AML-193 (cell line): ENCODE results near the gene TRDMT1.

Experiments
- DNase-seq, 2 experiments: peaks; one replicate each; lab custom pipeline; 2025; lab: John Stamatoyannopoulos, UW

The TRDMT1 gene

GRCh38 chr10:17200912-17201793 is at the start of gene TRDMT1:
Gene TRDMT1 (minus strand): TSS chr10:17201672. CDS start chr10:17201634, 38 bp downstream.
- peak; percentile 61 to 74 for DNase-seq

DNA sequence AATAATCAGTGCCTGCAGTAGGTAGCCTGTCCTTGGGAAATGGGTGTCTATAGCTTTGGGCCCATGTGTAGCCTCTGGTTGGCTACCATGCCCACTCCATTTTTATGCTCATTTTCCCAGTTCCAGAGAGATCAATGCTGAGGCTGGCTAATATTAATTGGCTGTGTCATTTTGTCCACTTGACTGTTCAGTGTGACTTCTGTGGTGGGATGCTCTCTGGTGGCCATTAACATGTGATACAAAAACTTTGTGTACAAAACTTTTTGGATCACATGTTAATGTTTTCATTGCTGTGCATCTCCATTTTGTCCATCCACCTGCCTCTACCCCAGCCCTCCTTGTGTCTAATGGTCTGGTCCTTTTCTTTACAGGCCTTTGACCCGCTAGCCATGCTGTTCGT is 49.3 kb upstream of the TRDMT1 start:
- DNase-seq = peak in 1 of 2 experiments; percentile 8

GRCh38 chr10:17249820-17250219 is 48.3 kb upstream of the TRDMT1 start:
- peak; percentile 3 to 24 for DNase-seq

DNA sequence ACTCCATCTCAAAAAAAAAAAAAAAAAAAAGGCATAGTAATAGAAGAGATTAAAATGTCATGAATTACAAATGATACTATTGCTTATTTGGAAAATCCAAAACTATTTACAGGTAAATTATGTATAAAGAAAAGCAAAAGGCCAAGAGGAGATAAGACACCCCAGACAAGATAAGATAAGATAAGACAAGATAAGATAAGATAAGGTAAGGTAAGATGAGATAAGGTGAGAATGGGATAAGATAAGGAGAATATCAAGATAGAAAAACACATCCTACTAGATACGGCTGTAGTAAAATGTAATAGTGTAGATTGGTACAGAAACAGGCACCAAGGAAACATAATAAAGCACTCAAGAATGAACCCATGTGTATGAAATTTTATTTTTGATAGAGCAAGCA is 47.5 kb upstream of the TRDMT1 start:
- DNase-seq = no peak

GRCh38 chr10:17247210-17247609 is 45.7 kb upstream of the TRDMT1 start:
- no peak for DNase-seq

DNA sequence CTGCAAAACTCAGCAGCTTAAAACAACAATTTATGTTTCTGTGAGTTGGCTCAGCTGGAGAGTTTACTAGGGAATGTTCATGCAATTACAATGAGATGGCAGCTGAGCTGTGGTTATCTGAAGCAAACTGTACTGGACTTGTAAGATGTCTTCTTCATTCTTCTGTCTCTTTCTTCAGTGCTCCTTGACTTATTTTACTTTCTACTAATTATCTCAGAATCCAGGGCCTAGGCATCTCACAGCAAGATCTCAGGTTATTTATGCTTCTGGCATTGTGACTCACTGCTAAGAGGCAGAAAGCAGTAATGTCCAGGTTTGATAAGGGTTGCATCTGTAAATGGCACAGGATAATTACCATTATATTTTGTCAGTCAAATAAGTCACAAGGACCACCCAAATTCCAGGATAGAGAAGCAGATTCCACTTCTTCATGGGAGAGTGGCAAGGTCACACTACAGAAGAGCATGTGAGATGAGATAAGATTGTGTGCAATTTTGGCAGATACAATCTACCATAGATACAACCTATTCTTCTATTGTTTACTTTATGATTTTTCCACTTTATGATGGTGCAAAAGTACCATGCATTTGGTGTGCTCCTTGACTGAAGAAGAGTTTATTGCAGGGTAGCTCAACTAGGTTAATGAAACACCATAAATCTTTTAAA is 43.4 kb upstream of the TRDMT1 start:
- no peak for DNase-seq

GRCh38 chr10:17241611-17242333 is 40.3 kb upstream of the TRDMT1 start:
- no peak for DNase-seq

GRCh38 chr10:17240616-17241015 is 39.1 kb upstream of the TRDMT1 start:
- no peak for DNase-seq

DNA sequence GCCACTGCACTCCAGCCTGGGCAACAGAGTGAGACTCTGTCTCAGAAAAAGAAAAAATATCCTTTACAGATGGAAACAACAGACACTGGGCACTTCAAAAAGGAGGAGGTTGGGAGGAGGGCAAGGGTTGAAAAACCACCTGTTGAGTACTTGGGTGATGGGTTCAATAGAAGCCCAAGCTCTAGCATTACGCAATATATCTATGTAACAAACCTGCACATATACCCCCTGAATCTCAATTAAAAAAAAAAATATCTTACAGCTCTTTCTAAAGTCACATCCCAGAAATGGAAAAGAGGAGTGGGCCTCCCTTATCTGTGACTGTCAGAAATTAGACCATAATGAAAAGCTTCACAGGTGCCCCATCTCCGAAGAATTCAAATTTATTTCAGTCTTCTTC is 38.6 kb upstream of the TRDMT1 start:
- DNase-seq = no peak

DNA sequence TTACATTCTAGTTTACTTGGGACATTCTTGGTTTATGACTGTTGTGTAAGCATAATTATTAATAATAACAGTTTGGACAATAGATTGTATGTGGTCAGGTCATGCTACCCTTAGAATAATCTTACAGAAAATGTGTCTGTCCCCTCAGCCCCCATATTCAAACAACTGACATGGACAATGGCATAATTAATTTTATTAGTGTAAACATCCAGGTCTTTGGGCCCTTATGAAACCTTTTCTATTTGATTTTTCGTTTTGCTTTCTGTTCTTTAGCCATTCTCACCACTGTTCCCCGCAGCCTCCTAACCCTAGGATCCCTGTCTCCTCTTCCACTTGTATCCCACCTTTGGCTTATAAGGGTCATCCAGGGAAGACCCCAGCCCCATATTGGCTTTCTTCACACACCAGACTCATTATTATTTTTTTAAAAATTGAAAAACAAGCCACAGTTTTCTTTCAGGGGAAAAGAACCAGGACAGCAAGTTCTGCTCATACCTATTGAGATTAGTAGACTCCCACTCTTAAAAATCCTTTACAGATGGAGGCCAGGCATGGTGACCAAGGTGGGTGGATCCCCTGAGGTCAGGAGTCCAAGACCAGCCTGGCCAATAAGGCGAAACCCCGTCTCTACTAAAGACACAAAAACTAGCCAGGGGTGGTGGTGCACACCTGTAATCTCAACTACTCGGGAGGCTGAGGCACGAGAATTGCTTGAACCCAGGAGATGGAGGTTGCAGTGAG is 38.0 kb upstream of the TRDMT1 start:
- no peak for DNase-seq

DNA sequence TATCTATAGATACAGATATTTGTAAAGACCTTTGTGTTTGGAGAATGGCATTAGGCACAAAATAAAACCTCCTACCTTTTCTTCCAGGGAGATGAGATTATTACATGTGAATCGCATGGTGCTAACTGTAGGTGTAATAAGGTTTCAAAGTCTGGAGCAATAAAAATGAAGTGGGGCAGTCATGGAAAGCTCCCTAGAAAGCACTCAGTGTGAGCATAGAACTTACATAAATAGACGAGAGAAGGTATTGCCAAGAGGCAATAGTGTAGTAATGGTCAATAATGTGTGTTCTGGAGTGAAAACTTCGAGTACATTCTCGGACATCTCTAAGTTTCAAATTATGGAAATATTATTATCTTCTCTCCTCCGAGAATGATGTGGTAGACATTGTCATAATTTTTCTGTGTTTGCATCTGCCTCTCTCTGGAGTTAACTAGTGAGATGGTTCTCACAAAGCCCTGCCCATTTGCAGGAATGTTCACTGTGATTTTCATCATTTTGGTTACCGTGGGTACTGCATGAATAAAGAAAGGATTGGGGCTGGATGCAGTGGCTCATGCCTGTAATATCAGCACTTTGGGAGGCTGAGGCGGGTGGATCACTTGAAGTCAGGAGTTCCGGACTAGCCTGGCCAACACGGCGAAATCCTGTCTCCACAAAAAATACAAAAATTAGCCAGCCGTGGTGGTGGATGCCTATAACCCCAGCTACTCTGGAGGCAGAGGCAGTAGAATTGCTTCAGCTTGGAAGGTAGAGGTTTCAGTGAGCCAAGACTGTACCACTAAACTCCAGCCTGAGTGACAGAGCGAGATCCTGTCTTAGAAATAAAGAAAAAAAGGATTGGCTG is 37.2 kb upstream of the TRDMT1 start:
- no peak for DNase-seq

DNA sequence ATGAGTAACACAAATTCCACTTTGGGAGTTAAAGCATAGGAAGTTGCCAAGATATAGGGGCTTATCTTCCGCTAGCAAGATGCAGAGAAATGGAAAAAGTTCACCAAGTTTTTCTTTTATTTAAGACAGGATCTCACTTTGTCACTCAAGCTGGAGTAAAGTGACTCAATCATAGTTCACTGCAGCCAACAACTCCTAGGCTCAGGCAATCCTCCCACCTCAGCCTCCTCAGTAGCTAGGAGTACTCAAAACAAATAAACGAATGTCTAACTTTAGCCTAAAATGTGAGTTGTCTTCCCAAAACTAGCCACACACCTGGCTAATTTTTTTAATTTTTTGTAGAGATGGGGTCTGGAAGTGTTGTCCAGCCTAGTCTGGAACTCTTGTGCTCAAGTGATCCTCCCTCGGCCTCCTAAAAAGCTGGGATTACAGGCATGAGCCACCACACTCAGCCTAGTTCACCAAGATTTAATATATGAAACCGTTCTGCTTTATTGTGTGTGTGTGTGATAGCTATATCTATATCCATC is 36.5 kb upstream of the TRDMT1 start:
- no peak for DNase-seq

DNA sequence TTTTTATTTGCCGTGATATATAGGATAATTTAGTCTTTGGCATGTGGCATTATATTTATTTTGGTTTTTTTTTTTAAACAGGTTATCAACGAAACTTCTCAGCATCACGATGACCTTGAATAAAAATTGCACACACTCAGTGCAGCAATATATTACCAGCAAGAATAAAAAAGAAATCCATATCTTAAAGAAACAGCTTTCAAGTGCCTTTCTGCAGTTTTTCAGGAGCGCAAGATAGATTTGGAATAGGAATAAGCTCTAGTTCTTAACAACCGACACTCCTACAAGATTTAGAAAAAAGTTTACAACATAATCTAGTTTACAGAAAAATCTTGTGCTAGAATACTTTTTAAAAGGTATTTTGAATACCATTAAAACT is 35.7 kb upstream of the TRDMT1 start:
- DNase-seq = no peak

DNA sequence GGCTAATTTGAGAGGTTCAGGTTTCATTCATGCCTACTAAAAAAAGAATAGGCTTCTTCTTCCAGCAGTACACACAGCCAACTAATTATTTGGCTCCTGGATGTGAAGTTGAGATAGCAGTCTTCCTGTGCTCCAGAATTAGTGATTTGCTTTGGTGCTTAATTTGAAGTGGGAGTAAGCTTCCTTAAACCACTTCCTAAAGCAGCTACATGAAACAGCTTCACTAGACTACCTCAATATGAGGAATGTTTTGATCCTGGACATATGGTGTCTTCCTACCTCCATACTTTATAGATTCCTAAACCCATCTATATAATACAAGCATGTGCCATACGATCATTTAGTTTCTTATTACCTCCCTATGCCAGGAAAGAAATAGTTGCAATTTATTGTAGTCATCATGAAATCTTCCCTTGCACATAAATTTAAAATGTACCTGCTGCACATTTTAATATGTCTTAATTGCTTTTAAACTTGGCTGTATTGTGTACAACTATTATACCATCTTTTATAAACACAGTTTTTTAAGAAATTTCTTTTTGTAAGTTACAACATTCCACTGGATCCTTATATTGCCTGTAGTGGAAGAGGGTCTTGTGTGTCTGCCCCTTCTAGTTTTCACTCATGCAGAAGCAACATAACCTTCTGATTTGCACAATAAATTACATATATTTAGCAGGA is 35.1 kb upstream of the TRDMT1 start:
- no peak for DNase-seq

DNA sequence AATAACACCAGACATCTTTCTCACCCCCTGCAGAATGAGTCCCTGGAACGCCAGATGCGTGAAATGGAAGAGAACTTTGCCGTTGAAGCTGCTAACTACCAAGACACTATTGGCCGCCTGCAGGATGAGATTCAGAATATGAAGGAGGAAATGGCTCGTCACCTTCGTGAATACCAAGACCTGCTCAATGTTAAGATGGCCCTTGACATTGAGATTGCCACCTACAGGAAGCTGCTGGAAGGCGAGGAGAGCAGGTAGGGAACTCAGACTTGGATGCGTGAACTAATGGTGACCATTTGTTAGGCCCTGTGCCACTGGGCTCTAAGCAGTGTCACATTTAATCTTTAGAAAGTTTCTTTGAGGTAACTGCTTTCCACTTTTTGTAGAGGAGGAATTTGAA is 33.7 kb upstream of the TRDMT1 start:
- no peak for DNase-seq

DNA sequence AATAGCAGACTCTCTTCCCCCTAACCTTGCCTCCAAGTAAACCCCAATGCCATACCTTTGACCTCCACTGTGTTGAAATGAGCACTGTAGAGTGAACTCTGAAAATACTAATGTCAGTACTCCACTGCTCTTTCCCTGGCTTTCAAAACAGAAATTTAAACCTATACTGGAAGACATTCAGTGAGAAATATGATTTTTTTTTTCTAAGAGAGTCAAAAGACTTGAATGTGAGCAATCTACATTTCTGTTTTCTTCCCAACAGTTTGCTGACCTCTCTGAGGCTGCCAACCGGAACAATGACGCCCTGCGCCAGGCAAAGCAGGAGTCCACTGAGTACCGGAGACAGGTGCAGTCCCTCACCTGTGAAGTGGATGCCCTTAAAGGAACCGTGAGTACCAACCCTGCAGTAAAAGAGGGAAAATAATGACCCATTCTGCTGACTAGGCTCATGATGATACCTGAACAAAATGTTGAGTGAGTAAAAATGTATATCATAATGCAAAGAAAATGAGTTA is 33.0 kb upstream of the TRDMT1 start:
- DNase-seq = no peak

DNA sequence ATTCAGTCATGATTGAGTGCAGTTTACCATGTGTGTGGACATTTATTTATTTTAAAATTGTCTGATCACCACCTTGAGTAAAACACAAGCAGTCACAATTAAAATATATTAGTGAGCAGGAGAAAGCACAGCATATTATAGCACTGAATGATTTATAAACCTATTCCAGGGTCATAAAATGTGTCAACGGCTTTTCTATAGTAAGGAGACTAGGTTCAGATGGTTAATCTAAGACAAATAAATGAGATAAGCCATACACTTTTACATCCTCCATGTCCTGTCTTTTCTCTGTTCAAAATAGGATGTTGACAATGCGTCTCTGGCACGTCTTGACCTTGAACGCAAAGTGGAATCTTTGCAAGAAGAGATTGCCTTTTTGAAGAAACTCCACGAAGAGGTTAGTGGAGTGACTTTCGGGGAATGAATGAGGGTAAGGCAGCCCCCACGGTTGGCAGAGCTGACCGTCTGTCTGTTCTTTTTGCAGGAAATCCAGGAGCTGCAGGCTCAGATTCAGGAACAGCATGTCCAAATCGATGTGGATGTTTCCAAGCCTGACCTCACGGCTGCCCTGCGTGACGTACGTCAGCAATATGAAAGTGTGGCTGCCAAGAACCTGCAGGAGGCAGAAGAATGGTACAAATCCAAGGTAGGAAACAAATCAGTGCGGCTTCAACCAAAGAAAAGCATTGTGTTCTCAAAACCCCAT is 32.0 kb upstream of the TRDMT1 start:
- no peak for DNase-seq

DNA sequence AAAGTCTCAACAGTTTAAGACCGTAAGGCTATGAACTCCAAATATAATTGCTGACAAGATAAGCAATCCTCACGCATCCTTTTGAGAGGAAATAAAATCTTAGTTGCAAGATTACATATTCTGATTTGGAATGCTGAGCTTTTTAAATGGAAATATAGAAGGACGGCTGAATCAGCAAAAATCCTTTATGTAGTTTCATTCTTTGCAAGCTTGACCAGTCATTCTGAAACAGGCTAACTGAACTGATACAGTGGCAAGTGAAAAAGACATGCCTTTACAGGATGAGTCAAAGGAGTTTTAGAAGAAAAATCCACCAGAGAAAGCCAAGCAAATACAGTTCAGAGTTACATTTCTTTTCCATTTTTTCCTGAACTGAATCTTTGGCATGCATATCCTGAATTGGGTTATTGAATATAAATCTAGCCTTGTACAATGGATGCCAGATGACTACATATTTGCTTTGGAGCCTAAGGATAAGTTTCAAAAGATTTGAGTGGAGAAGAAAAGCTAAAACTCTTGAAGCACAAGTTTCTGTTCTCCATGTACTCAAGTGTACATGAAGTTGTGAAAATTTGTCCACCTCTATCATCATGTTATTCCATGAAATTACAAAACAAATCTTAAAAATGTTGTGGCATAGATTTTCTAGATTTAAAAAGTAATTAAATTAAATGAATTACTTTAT is 30.9 kb upstream of the TRDMT1 start:
- no peak for DNase-seq

GRCh38 chr10:17231788-17232187 is 30.3 kb upstream of the TRDMT1 start:
- DNase-seq = no peak
